Astrocyte of the spinal cord (primary cell): ENCODE results near the gene KSR1.

ENCODE experiments used
- DNase-seq: peaks from one replicate; pipeline ENCODE4 v3.0.0; 2011; ENCODE audit warnings: low read depth, low spot score
- H3K4me3 ChIP-seq: 2 replicates; pipeline ENCODE4 v1.5.1; 2011; ENCODE audit warnings: low read depth, mild to moderate bottlenecking, low read length, moderate library complexity
- in situ Hi-C: cut with HindIII; loops from 2 replicates; pipeline ENCODE4 v1.10.0; 2017; ENCODE audit warnings: low sequenced_read_pairs
- TF ChIP-seq, protein P1 (sequence below): IDR thresholded peaks from 2 replicates; pipeline ENCODE4 v1.5.1; 2012; ENCODE audit warnings: low read depth, mild to moderate bottlenecking, low read length, inconsistent platforms

The KSR1 gene

DNA sequence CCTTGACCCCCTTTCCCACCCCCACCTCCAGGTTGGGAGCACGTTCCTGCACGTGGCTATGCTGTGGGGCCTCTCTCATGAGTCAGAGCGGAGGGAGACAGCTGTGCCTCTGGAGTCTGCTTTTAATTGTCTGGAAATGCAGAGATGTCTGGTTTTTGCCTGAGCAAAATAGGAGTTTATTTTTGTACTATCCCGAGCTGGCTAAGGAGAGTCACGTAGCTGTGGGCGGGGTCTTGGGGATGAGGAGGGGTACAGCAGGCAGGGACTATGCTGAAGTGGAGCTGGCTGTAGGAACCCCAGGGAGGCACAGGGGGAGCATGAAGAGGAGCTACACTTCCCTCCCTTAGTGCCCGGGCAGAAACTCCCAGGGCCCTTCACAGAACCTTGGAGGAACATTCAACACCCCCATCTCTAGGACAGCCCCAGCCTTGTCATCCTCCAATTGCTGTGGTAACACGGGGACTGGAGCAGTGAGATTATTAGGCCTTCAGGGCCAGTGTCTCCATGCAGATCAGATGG, 130.0 kb downstream of the KSR1 start:
- TF ChIP-seq, protein P1, sequence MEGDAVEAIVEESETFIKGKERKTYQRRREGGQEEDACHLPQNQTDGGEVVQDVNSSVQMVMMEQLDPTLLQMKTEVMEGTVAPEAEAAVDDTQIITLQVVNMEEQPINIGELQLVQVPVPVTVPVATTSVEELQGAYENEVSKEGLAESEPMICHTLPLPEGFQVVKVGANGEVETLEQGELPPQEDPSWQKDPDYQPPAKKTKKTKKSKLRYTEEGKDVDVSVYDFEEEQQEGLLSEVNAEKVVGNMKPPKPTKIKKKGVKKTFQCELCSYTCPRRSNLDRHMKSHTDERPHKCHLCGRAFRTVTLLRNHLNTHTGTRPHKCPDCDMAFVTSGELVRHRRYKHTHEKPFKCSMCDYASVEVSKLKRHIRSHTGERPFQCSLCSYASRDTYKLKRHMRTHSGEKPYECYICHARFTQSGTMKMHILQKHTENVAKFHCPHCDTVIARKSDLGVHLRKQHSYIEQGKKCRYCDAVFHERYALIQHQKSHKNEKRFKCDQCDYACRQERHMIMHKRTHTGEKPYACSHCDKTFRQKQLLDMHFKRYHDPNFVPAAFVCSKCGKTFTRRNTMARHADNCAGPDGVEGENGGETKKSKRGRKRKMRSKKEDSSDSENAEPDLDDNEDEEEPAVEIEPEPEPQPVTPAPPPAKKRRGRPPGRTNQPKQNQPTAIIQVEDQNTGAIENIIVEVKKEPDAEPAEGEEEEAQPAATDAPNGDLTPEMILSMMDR = no peak
- H3K4me3 ChIP-seq = no peak overlapping the region
- in situ Hi-C loops = no loop called here
- DNase-seq = peak; percentile 78

DNA sequence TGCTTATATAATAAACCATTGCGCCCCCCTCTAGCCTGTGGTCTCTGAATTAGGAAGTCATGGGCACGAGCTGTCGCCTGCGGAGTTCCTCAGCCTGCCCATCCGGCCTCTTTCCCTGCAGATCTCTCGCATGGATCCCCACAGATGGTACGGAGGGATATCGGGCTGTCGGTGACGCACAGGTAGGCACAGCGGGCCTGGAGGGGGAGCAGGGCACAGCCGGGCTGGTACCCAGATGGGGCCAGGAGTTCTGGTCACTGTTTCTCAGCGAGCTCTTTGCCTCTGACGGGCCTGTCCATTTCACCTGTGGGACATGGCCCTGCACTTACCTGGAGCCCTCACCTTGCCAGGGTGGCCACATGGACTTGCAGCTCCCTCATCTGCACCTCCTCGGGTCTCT, 132.1 kb downstream of the KSR1 start:
- in situ Hi-C loops = no loop called here
- no peak for DNase-seq
- no peak overlapping the region for H3K4me3 ChIP-seq
- TF ChIP-seq, protein P1 = no peak

DNA sequence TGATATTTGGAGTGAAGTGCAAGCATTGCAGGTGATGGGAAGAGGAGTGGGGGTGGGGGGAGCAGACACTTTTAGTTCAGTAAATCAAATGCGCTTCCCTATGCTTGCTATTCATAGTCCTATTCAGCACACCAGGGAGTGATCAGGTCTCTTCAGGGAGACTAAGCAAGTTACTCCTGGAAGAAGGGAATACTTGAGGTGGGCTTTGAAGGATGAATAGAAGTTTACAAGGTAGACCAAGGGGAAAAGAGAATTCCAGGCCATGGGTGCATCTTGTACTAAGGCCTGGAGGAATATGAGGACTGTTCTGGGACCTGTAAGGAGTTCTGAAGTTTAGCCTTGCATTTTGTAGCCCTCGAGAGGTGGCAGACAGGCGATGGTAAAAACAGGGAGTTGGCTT, 134.6 kb downstream of the KSR1 start:
- no peak for DNase-seq
- H3K4me3 ChIP-seq = no peak overlapping the region
- TF ChIP-seq, protein P1 = no peak
- in situ Hi-C loops = no loop called here

DNA sequence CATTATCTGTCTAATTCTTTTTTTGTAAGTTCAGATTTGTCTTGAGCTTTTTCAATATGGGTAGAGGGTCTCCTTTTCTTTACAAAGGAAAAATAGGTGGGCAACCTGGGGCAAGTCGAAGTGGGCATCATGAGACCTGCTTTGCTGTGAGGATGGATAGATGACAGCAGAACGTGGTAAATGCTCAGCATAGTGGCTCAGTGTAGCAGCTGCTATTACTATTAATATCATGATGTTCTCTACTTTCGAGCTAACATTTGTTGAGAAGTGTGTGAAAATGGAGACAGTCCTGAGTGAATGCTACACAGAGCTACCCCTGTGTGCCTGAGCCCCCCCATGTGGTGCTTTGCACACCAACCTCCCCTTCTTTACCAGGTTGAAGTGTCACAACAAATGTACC, 135.7 kb downstream of the KSR1 start:
- H3K4me3 ChIP-seq = no peak overlapping the region
- no peak for DNase-seq
- in situ Hi-C loops = no loop called here

DNA sequence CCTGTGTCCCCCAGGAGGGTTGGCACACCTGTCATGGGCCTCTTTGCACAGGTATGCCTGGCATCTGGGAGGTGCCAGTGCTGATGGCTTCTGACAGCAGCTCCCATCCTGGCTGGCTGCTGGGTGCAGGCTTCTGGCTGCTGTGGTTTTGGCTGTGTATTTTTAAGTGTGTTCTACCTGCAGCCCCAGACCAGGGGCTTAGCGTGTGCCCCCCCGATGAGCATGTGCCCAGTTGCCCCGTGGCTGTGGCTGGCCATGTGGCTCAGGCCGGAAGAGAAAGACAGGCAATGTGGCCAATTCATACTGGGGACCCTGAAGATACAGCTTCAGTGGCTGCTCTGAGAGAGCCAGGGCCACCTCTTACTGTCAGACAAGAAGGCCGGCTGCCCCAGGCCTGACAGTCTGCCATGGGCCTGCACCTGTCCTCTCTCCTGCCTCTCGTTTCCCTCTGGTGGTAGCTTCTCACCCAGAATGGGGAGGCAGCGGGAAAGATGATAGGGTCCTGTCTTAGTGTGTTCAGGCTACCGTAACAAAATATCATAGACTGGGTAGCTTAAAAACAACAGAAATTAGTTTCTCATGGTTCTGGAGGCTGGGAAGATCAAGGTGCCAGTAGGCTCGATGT, 137.1 kb downstream of the KSR1 start:
- DNase-seq = no peak
- TF ChIP-seq, protein P1 = peak; percentile 9
- in situ Hi-C loops = no loop called here
- no peak overlapping the region for H3K4me3 ChIP-seq

More for the DNA sequence above, 135.7 kb downstream of the KSR1 start:
- TF ChIP-seq, protein P1 = no peak

DNA sequence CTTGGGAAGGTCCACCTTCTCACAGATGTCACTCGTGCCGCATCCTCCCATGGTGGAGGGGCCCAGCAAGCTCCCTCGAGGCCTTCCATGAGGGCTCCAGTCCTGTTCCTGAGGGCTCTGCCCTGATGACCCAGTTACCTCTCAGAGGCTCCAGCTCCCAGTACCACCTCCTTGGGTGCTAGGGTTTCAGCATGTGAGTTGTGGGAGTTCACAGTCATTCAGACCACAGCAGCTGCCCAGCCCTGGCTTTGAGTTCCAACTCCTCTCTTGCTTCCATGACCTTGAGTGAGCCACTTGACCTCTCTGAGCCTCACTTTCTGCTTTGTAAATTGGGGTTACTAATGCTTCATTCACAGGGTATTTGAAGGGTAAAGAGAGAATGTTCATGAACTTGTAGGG, 137.6 kb downstream of the KSR1 start:
- no peak overlapping the region for H3K4me3 ChIP-seq
- TF ChIP-seq, protein P1 = no peak
- in situ Hi-C loops = no loop called here
- DNase-seq = no peak
